ENCODE results near the gene VWA5B1.
"Not testable (repeated sequence)": the region's sequence is repeated elsewhere in the genome, so short reads cannot be mapped to it uniquely, and the experiment has no call there.

The VWA5B1 gene

DNA sequence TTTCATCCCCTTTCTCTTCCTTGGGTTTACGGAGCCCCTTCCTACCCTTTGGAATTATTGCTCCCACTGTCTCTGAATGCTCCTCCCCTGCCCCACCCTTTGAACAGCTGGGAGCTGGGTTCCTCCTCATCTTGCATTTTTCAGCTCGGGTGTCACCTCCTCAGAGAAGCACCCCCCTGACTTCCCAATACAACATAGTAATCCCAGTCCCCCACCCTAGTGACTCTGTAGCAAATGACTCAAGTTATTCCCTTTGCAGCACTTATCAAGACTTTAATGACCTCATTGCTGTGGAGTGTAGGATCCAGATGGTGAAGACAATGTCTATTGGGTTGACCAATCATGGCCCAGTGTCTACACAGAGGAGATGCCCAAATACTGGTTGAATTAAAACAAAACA is 8.9 kb upstream of the VWA5B1 start:
- no peak for DNase-seq

DNA sequence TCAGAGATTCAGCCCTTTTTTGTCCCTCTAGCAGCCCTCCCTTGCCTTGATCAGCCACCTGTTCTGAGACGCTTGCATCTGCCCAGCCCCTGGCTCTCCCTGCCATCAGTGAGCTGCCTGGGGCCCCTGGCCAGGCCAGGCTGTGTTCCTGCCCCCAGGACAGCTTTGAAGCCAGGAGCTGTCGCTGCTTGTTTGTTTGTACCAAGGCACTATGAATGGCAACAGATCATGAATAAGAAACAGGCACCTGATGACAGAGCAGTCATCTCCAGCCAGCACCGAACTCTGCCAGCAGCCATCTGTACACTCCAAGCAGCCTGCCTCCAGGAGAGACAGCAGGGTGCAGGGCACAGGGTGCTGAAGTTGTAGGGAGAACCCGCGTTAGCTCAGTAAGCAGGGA is 8.1 kb upstream of the VWA5B1 start:
- no peak for DNase-seq

DNA sequence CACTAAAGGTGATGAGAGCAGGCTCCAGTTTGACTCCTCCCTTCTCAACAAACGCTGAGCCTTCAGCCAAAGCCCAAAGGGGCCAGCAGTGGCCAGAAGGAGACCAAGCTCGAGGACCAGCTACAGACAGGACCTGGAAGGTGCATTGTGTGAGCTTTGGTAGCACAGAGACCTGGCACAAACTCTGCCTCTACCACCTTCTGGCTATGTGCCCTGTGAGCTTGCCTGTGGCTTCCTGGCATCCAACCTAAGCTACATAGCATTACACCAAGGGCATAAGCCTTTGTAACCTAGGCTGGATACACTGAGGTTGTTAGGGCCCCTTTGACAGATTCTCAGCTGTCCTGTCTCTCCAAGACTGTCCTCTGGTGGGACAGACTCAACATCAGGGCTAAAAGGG is 6.6 kb upstream of the VWA5B1 start:
- no peak for DNase-seq

DNA sequence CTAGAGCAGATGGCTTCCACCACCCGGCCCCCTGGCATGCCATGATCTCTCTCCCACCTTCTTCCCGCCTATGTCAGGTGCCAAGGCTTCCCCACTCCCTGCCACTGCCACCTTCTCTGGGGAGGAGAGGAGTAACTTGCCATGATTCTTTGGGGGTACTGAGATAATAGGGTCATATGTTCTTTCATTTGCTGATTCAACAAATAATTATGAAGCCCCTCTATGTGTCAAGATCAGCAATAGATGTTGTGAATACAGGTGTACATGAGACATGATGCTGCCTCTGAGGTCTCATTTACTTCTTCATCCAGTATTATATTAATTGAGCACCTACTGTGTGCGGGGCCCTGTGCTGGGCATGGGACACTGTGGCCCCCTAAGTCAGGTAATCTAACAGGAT is 6.0 kb upstream of the VWA5B1 start:
- DNase-seq = no peak

DNA sequence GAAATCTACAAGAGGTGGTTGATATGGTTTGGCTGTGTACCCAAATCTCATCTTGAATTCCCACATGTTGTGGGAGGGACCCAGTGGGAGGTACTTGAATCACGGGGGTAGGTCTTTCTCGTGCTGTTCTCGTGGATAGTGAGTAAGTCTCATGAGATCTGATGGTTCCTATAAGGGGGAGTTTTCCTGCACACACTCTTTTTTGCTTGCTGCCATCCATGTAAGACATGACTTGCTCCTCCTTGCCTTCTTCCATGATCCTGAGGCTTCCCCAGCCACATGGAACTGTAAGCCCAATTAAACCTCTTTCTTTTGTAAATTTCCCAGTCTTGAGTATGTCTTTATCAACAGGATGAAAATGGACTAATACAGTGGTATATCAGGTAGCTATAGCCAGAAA is 5.2 kb upstream of the VWA5B1 start:
- no peak for DNase-seq

DNA sequence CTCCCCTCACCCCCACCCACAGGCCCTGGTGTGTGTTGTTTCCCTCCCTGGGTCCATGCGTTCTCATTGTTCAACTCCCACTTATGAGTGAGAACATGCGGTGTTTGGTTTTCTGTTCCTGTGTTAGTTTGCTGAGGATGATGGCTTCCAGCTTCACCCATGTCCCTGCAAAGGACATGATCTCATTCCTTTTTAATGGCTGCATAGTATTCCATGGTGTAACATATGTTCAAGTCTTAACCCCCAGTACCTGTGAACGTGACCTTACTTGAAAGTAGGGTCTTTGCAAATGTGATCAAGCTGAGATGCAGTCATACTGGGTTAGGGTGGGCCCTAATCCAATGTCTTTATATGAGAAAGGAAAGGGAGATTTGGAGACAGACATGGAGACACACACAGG is 3.0 kb upstream of the VWA5B1 start:
- DNase-seq = not testable (repeated sequence)

DNA sequence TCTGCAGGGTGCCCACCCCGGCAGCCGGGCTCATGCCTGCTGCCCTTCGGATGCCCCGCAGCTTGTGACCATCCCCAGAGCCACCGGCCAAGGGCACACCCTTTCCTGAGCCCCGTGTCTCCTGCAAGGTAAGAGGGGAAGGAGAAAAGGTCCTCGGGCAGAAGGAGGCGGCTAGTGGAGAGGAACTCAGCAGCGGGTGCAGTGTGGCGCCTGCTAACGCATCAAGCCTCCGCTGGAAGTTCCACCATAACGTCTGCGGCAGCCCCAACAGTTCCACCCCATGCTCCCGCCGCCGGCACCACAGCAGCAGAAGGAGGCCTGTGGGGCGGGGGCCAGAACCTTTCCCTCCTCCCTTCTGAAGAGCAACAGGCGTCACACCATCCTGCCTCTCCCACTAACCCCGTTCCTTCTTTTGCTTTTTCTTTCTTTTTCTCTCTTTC is 990 bp downstream of the VWA5B1 start:
- peak; percentile 26 for DNase-seq

DNA sequence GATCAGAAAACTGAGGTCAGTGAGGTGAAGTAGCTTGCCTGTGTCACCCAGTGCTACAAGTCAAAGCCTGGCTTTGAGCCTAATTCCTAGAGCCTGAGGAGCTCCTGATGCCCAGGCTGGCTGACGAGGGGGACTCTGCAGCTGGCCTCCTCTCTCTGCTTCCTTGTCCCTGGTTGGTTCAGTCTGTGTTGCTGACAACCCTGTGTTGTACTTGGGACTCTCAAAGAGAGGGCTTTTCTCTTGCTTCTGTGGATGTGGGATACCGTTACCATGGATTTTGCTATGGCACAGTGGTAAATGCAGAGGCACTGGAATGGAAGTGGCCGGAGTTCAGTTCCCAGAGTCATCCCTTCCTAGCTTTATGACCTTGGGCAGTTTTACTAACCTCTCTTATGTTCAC is 8.0 kb downstream of the VWA5B1 start:
- no peak for DNase-seq

DNA sequence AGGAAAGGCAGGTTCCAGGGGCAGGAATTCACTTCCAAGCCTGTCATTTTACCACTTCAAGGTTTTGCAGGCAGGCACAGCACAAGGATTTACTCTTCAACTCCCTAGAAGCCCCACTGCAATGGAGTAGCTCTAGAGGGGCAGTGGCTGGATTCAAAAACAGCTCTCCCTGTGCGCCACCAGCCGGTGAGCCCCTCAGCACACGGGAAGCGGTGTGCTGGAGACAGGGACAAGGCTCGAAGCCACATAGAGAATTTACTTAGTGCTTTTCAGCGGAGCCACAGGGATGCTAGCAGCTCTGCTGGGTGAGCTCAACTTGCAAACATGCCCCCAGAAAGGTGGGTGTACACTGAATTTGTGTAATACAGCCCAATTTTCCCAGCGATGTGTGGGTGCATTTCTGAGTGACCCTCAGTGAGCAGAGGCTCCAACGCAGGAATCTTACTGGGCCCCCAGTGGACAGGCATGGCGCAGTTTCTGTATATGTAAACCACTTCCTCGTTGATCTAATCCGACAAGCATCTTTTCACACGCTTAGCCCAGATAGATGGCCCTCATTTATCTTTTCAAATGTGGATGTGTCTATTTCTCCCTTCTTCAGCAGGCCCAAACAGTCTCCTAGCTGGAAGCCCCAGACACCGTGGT is 10.9 kb downstream of the VWA5B1 start:
- DNase-seq = no peak

DNA sequence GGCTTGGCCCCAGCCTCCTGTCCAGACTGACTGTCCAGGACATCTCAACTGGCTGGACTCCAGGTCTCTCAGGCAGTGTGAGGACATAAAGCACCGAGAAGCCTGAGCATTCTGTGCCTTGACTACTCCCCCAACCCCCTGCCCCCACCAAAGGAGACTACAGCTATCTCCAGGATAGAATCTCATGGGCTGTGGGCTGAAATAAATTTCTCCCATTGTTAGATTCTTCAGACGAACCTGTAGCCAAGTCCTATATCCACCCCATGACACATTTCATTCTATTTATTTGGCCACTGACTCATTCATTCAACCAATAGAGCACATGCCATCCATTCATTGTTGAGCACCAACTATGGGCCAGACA is 11.4 kb downstream of the VWA5B1 start:
- DNase-seq = no peak

DNA sequence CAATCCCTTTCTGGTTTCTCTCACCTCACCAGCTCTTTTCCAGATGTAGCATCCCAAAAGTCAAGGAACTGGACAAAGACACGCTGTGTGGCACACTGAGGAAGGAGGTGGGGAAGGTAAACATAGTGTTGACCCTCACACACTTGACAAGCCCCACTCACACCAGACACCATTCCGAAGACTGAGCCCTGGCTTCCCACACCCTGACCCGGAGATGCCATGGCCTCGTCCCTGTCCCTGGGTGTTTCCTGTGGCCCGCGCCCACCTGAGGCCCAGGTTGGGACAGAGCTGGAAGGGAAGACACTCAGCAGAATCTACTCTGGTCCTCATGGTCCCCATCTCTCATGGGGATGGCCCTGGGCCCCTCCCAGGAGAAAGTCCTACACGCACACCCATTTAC is 16.4 kb downstream of the VWA5B1 start:
- DNase-seq = no peak

DNA sequence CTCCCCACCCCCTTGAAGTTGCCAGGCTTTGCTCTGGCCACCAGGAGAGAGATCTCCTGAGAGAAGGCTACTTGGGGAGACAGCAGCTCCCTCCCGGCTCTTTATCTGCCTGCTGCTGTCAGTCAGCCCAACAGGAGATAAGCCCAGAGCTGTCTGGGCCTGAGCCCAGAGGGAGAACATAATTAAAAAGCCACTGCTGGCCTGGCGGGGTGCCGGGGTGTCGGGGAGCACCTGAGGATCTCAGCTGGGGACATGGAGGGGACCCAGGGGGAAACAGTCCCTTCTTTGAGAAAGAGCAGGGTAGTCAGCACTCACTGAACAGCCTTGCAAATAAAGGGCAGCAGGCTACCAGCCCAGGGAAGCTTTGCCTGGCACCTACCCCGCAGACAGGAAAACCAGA is 17.9 kb downstream of the VWA5B1 start:
- no peak for DNase-seq

DNA sequence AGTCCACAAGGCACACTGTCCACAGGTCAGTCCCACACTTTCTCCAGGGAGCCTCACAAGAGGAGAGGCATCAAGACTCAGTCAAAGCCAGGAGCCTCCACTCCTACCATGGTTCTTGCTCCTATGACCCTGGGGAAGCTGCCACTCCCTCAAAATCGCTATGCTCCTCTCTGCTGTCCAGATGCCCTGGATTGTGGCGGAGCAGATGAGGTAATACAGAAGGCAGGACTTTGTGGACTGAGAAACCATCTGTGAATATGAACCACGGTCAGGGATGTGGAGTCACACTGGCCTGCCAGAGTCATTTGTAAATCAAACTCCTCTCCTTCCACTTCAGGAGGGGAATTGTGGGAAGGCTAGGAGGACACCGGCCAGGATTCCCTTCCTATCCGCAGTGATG is 20.6 kb downstream of the VWA5B1 start:
- no peak for DNase-seq

DNA sequence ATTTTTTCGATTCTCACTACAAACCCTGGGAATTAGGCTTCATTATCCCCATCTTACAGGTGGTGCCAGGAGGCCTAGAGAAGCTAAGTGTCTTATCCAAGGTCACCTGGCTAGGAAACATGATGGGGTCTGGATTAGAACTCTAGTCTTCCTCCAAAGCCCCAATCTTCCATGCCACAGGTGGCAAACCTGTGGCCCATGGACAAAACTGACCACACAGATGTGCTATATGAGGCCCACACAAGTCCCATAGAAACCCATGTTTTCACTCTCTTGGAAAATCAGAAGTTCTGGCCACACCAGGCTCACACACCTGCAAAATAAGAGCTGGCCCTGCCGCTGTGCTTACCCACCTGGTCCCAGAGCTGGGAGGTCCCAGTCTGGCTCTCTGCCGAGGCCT is 21.6 kb downstream of the VWA5B1 start:
- no peak for DNase-seq

DNA sequence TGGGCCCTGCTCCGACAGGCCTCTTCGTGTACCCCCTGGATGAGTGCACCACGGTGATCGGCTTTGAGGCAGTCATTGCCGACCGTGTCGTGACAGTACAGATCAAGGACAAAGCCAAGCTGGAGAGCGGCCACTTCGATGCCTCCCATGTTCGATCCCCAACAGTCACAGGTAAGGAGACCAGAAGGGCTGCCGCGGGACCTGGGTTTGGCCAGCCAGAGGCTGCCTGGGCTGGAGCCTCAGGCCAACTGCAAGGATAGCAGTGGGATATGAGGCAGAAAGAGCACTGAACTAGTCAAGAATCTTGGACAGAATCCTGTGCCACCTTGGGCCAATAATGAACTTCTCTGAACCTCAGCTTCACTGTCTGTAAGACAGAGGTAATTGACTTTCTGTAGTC is 22.1 kb downstream of the VWA5B1 start:
- DNase-seq = no peak

DNA sequence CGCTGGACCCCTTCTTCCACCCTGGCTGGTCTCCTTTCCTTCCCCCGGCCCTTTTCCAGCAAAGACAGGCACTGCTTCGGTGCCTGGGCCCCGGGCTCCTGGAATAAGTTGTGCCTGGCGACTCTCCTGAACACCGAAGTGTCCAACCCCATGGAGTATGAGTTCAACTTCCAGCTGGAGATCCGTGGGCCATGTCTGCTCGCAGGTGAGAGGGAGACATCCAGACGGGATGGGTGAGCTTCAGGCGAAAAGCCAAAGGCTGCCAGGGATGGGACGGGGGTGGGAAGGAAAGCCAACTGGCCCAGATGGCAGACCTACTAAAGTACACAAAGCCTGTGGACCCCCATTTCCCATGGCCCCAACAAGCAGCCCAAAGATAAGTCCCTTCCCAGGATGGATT is 26.8 kb downstream of the VWA5B1 start:
- DNase-seq = no peak

DNA sequence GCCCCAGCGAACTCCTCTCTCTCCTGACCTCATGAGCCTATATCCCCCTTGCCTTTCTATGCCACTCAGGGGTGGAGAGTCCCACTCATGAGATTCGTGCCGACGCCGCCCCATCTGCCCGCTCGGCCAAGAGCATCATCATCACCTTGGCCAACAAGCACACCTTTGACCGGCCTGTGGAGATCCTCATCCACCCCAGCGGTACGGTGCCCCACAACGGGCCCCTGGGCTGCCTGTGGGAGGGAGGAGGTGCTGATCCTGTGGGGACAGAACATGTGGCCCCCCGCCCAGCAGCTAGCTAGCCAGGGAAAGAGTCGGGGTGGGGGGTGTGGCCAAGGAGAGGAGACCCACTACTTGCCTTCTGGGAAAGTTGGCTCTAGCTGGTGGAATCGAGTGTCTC is 27.8 kb downstream of the VWA5B1 start:
- no peak for DNase-seq

DNA sequence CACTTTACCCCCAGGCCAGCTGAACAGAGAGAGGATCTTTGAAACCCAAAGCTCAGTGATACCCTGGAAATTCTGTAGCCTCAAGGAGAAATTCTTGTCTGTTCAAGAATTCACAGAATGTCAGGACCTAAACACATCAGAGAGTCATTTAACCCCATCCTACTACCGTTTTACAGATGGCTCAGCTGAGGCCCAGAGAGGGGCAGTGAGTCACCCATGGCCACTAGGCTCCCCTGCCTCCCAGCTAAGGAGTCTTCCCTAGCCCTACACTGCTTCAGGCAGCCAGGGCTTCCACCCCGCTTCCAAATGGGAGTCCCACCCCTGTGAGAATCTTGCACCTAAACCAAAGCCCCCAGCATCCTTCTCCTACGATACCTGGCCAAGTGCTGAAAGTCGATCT is 28.3 kb downstream of the VWA5B1 start:
- DNase-seq = no peak

DNA sequence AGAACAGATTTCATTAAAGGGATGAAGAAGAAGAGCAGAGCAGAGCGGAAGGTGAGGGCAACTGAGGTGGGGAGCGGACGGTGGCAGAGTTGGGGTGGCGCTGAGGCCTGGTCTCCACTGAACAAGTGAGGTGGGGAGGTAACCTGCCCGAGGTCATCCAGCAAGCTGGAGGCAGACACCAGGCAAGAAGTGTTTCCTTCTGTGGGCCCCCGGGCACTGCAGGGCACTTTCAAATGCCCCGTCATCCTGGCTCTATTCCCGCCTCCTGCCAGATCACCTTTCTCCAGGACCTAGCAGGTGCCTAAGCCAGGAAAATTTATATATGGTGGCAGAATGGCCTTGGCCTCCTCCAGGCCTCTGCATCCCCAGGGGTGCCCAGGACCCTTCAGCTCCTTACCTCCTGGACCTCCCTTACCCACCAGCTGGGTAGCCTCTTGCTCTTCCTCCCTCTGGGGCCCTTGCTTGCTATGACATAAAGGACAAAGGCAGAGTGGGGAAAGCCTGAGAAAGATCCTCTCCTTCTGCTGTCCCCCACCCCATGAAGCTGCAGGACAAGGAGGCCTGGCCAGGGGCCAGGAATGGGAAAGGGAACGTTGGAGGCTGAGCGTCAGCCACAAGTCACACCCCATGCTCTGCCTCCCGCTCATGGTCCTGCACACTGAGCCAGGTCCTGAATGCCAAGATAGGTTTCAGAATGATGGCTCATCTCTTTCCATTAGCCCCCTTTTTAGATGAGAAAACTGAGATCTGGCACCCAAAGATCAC is 29.0 kb downstream of the VWA5B1 start:
- DNase-seq = no peak

DNA sequence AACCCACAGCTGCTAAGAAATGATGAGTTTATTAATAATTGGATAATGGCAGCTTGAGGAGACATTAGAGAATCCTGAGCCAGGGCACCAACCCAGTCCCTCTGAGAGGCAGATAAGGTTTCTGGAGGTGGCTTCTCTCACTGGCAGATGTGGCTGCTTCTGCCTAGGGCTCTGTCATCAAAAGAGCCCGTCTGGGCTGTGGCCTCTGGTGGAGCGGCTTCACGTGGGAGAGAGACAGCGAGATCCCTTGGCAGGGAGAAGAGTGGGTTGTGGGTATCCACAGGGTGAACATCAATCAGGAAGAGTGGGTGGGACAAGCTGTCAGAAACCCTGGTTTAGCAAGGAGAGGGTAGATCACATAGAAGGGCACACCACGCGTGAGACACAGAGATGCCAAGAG is 30.0 kb downstream of the VWA5B1 start:
- no peak for DNase-seq

DNA sequence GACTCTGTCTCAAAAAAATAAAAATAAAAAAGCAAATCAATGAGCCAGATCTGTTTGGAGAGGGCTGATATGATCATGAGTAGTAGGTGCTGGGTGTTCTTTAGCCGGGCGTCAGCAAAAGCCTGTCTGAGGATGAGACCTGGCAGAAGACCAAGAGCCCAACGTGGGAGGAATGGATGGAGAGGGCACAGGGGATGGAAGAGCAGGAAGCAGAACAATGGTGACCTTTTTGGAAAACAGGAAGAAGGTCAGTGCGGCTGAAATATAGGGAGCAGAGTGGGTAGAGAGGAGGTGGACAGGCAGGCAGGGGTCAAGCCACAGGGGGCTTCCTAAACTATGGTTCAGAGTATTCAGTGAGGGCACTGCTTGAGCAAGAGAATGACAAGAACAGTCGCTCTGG is 30.9 kb downstream of the VWA5B1 start:
- no peak for DNase-seq

DNA sequence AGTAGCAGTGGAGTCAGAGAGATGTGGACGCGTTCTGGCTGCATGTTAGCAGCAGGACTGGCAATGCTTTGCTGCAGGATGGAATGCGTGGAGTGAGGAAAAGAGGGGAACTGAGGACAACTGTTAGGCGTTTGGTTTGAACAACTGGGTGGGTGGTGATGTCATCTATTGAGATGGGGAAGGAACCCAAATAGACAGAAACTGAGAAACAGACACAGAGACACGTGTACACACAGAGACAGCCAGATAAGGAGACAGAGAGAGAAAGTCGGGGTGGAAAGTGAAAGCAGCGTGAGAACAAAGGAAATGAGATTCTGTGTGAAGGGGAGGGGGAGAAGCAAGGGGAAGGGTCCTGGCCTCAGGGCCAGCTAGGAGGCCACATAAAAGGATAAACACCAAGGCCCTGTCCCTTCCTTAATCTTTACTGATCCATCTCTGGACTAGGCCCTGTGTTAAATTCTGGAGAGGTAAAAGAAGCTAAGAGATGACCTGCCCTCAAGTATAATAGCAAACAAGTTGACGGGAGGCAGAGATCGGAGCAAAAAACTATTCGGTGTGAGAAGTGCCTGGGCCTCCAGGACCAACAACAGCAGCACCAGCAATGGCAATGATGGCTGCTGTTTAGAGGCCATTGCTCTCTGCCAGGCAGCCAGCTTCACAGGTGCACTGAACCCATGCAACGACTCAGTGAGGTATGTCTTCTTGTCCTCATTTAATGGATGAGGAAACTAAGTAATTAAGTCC is 31.6 kb downstream of the VWA5B1 start:
- peak; percentile 46 for DNase-seq

DNA sequence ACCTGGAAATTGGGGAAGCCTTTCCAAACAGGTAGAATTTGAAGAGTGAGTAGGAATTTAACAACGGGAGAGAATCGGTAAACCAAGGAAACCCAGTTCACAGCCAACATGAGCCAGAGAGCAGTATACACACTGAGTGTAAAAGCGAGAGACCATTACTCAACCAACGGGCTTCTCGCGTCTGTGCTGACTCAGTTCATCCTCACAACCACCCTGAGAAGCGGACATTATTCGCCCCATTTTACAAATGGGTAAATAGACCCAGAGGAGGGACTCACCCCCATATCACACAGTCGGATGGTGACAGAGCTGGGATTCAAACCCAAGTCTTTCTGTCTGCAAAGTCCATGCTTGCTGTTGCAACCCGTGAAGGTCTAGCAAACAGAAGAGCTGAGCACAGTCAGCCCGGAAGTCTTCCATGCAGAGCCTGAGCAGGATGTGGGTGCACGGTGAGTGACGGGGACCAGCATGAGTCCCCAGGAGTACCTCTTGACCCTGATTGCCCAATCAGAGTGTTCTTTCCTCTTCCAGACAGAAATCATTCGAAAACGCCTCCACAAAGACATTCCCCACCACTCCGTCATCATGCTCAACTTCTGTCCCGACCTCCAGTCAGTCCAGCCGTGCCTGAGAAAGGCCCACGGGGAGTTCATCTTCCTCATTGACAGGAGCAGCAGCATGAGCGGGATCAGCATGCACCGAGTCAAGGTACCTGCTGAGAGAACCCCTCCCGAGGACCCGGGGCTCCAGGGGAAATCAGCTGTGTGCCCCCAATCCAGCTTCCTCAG is 32.3 kb downstream of the VWA5B1 start:
- peak; percentile 67 for DNase-seq

DNA sequence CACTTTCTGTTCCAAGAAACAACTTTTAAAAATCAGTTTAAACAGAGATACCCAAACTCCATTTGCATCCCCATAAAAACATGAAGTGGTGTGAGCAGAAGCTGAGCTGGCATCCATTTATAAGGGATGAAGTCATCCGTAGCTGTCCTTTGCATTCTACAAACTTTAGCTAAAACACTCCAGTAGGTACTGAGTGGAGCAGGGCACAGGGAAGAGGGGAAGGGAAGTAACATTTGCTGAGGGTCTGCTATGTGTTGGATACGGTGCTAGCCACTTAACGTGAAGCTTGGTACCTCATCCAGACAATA is 32.9 kb downstream of the VWA5B1 start:
- no peak for DNase-seq

Measured in stimulated activated CD4-positive, alpha-beta T cell treated with anti-CD3 and anti-CD28 coated beads, Interleukin-15, amount 100 ng/mL, for 24 hours (primary cell).